ENCODE results near the gene MAPRE3. TPM values are rescaled to one million over a fixed set of nuclear protein-coding genes. Genes with fewer than 3 reads are reported as not detected.
A peak's percentile ranks its signal among the peaks of the same experiment; 100 is the strongest.
"Not testable (repeated sequence)": the region's sequence is repeated elsewhere in the genome, so short reads cannot be mapped to it uniquely, and the experiment has no call there.

Gene MAPRE3
- 10 to 100 TPM in 7 of 8 experiments, 1 to 10 TPM in 1; 8.7 to 44.8 (median 26.8) TPM for total RNA-seq

DNA sequence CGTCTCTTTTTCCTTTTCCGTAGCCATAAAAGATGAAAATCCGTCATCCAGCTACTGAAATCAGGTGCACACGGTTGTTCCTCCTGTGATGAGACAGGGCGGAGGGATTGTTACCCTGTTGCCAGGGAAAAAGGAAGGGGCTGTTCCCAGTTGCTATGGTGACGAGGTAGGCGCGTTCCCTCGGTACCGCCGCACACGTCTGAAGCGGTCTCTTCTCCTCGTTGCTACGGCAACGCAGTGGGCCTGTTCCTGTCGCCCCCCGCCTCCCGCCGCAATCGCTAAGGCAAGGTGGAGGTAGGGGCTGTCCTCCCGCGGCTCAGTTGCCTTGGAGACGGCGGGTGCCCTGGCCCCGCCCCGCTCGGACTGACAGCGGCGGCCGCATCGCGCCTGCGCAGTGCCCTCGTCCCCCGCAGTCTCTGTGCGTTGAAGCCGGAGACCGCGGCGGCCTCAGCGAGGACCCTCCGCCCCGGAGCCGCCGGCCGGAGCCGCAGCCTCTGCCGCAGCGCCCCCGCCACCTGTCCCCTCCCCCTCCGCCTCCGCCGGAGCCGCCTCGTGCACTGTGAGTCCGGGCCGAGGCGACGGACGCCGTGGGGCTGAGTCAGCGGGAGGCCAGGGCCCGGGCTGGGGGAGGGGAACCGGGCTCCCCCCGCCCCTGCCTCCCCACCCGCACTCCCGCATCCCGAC lies at the start of gene MAPRE3:
Gene MAPRE3, plus strand, starts transcription at position 394 of the 684 bp plus-strand sequence. CDS start 51,582 bp downstream, outside the sequence.
- 0 to 7% (median 0%) methylated on average over 2 to 6 of the region's 69 CpGs; no CpG with 5 or more reads in 3 of the 10 experiments for WGBS, 10 experiments

DNA sequence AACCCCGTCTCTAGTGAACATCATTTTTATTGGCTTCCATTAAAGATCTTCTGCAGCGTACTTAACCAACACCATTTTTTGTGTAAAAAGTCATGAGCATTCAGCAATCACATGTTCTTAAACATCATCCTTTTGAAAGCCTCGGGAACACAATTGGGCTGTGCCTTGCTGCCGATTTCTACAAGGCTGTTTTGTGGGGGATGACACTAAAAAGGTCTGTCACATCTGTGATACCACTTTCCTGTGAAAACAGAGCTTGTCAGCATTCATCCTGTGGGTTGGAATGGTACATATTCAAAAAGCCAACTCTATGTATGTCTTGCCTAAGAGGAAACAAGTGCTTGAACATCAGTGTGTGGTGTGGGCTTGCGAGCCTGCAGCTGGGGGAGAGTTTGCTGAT lies 49.1 kb upstream of the MAPRE3 start:
- ATAC-seq (replicated peaks in 6 of 8), result no peak
- Histone ChIP-seq H3K4me1 (replicated peaks in 1 of 2) (peaks cover 0 to 15% of the 10 kb centered on the region in 2 donors), H3K4me3 (no peak overlapping the region), H3K27ac (no peak overlapping the region)
- 17 to 100% (median 80%) methylated on average over 1 to 4 of the region's 5 CpGs; no CpG with 5 or more reads in 1 of the 10 experiments for WGBS, 10 experiments
- in situ Hi-C loops (cut with MboI; ENCODE audit: low pct_unique_long_range_greater_than_20kb in 2 of 9, low sequenced_read_pairs in 9 of 9, unreplicated experiment in 9 of 9), result no loop called here

More for the DNA sequence above, at the start of gene MAPRE3:
- in situ Hi-C loops (cut with MboI; ENCODE audit: low pct_unique_long_range_greater_than_20kb in 2 of 9, low sequenced_read_pairs in 9 of 9, unreplicated experiment in 9 of 9), result loop anchor here in 4 of 9 experiments (25.0 kb wide), 3 partner anchors 117 to 317 kb away; partner anchors contain the start of genes DNAJC5G (in 3 of the 4), TRIM54 (in 3 of the 4), EMILIN1 (in 1 of the 4) and KHK (in 1 of the 4)
- ATAC-seq (replicated peaks in 6 of 8), result peak; percentile 83 to 96 (median 86)
- Histone ChIP-seq H3K4me1 (replicated peaks in 1 of 2) (peaks cover 15 to 19% of the 10 kb centered on the region in 2 donors), H3K27ac (peak within 1 kb of the TSS; percentile 89), H3K4me3 (peak within 1 kb of the TSS; percentile 61 to 88 (median 77))

DNA sequence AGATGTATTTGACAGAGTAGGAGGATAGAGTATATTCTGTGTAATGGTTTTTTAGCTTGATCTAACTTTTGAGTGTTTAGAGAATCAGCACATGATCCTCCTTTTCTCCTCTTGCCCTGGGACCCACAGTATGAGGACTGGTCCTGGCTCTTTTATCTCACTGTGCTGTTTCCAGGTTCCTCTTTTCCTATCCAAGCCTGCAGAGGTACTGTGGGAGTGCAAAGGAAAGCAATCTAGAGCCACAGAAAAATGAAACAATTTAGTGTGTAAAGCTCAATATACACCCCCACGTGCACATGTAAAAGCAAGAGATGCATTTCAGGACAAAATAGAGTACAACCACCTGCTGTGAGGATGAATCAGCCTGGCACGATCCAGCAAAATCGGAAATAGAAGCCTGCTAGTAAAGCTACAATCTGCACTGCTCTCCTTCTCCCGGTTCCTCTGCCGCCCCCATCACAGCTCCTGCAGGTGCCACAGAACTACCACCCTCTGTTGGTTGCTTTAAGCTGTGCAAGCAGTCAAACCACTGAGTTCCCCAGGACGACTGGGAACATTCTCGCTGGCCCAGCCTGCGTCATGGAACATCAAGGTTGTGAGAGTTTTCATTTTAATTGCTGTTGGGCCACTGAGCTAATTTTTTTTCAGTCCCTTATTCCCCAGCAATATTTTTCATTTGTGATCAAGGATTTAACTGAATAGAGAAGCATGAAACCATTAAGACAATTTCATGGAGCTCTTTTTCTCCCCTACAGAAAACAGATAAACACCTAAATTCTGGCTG lies 47.8 kb upstream of the MAPRE3 start:
- ATAC-seq (replicated peaks in 6 of 8), result peak; percentile 72 to 98 (median 93)
- in situ Hi-C loops (cut with MboI; ENCODE audit: low pct_unique_long_range_greater_than_20kb in 2 of 9, low sequenced_read_pairs in 9 of 9, unreplicated experiment in 9 of 9), result no loop called here
- H3K27ac ChIP-seq, result no peak overlapping the region
- H3K4me3 ChIP-seq, result no peak overlapping the region
- H3K4me1 ChIP-seq (replicated peaks in 1 of 2), result peaks cover 0 to 15% of the 10 kb centered on the region in 2 donors
- WGBS, 10 experiments, result 0 to 41% (median 23%) methylated on average over 2 to 8 of the region's 8 CpGs; no CpG with 5 or more reads in 1 of the 10 experiments

DNA sequence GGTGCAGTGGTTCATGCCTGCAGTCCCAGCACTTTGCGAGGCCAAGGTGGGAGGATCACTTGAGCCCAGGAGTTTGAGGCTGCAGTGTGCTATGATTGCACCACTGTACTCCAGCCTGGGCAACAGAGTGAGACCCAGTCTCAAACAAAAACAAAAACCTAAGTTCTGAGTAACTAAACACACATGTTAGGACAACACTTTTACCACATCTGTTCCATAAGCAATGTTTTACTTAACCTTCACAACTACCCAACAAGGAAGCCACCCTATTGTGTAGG lies 47.3 kb upstream of the MAPRE3 start:
- H3K4me1 ChIP-seq (replicated peaks in 1 of 2), result peaks cover 0 to 14% of the 10 kb centered on the region in 2 donors
- ATAC-seq (replicated peaks in 6 of 8); H3K27ac ChIP-seq; H3K4me3 ChIP-seq; in situ Hi-C loops (cut with MboI; ENCODE audit: low pct_unique_long_range_greater_than_20kb in 2 of 9, low sequenced_read_pairs in 9 of 9, unreplicated experiment in 9 of 9): not testable (repeated sequence)
- WGBS, 10 experiments, result 86% methylated on average over 1 of the region's 1 CpG; no CpG with 5 or more reads in 9 of the 10 experiments

DNA sequence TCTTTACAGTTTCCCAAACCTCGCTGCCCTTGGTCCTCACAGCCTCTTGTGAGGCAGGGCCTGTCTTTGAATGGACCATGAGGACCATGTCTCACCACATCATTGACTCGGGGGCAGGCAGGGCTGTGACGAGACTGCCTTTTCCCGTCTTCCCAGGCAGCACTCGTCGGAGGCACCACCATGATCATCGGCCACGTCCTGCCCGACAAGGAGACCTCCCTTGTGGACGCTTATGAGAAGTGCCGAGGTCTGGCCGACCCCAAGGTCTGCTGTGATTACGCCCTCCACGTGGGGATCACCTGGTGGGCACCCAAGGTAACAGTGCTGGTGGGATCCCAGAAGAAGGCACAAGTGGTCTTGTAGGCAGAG lies 45.7 kb upstream of the MAPRE3 start:
- in situ Hi-C loops (cut with MboI; ENCODE audit: low pct_unique_long_range_greater_than_20kb in 2 of 9, low sequenced_read_pairs in 9 of 9, unreplicated experiment in 9 of 9), result loop anchor here in 4 of 9 experiments (25.0 kb wide), 1 partner anchor 87 kb away; the partner anchor contains the start of gene DPYSL5 (in 4 of the 4)
- no peak overlapping the region for H3K4me3 ChIP-seq
- no peak overlapping the region for H3K27ac ChIP-seq
- peaks cover 0 to 12% of the 10 kb centered on the region in 2 donors for H3K4me1 ChIP-seq (replicated peaks in 1 of 2)
- WGBS, 10 experiments, result 40 to 100% (median 83%) methylated on average over 1 to 7 of the region's 14 CpGs; no CpG with 5 or more reads in 5 of the 10 experiments
- ATAC-seq (replicated peaks in 6 of 8), result no peak

DNA sequence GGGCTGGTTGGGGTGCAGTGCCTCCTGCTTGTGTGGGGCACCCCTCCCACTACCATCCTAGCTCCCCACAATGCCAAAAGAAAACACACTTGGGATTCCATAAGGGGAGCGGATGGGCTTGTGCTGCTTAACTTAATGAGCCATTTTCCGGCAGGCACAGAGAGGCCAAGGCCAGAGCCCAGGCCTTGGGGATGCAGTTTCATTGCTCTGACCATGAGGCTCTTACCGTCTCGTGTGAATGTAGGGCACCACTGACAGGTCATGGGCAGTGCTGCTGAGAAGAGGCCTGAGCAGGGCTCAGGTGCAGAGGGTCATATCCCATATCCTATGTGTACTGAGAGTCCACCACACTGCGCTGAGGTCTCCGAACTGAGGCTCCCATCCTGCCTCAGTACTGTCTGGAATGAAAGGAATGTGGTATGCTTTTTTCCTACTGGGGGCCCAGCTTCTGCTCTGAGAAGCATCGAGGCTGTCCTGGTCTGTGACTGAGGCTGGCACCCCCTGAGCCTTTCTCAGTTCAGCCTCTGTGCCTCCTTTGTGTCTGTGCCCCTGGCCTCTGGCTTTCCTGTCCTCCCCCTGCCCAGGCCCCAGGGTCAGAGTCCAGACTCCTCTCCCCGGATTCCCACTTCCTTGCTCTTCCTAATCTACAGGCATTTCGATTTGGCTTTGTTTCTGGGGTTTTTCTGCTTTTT lies 45.2 kb upstream of the MAPRE3 start:
- Histone ChIP-seq H3K4me1 (replicated peaks in 1 of 2) (peaks cover 0 to 12% of the 10 kb centered on the region in 2 donors), H3K4me3 (no peak overlapping the region), H3K27ac (no peak overlapping the region)
- WGBS, 10 experiments, result 0 to 80% (median 27%) methylated on average over 1 to 5 of the region's 9 CpGs; no CpG with 5 or more reads in 1 of the 10 experiments
- in situ Hi-C loops (cut with MboI; ENCODE audit: low pct_unique_long_range_greater_than_20kb in 2 of 9, low sequenced_read_pairs in 9 of 9, unreplicated experiment in 9 of 9), result loop anchor here in 4 of 9 experiments (25.0 kb wide), 1 partner anchor 88 kb away; the partner anchor contains the start of gene DPYSL5 (in 4 of the 4)
- peak in 4 of 8 experiments; percentile 17 to 69 (median 49) for ATAC-seq (replicated peaks in 6 of 8)

DNA sequence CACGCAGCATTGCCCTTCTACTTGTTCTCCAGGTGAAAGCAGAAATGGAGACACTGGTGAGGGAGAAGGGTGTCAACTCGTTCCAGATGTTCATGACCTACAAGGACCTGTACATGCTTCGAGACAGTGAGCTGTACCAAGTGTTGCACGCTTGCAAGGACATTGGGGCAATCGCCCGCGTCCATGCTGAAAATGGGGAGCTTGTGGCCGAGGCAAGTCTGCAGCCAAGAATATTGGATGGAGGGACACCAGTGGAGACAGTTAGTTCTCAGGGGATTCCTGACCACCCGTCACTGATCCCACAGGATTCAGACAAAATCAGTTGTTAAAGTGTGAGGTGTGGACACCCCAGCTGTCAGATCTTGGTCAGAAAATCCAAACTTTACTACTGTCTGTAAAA lies 43.2 kb upstream of the MAPRE3 start:
- H3K4me1 ChIP-seq (replicated peaks in 1 of 2), result peaks cover 0 to 12% of the 10 kb centered on the region in 2 donors
- 29 to 100% (median 79%) methylated on average over 1 to 6 of the region's 9 CpGs; no CpG with 5 or more reads in 4 of the 10 experiments for WGBS, 10 experiments
- no peak overlapping the region for H3K27ac ChIP-seq
- H3K4me3 ChIP-seq, result no peak overlapping the region
- in situ Hi-C loops (cut with MboI; ENCODE audit: low pct_unique_long_range_greater_than_20kb in 2 of 9, low sequenced_read_pairs in 9 of 9, unreplicated experiment in 9 of 9), result loop anchor here in 4 of 9 experiments (25.0 kb wide), 1 partner anchor 90 kb away; the partner anchor contains the start of gene DPYSL5 (in 4 of the 4)
- no peak for ATAC-seq (replicated peaks in 6 of 8)

DNA sequence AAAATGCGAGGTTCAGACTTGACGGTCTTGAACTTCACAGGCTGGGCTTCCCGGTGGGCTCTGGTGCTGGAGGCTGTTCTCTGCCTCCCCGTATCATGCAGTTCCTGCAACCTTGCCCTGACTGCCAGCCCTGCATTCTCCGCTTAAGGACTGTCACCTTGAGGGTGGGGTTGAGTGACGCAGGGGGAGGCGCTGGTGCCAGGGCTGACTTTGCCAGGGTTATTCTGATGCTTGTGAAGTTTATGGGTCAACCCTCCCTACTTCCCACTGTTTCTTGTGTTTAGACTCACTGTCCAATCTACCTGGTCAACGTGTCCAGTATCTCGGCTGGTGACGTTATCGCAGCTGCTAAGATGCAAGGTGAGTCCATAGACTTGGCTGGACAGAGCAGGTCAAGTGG lies 37.5 kb upstream of the MAPRE3 start:
- ATAC-seq (replicated peaks in 6 of 8), result no peak
- no peaks in the 10 kb centered on the region for H3K4me1 ChIP-seq (replicated peaks in 1 of 2)
- in situ Hi-C loops (cut with MboI; ENCODE audit: low pct_unique_long_range_greater_than_20kb in 2 of 9, low sequenced_read_pairs in 9 of 9, unreplicated experiment in 9 of 9), result loop anchor here in 5 of 9 experiments (10.0 to 25.0 kb wide), 2 partner anchors 88 to 96 kb away; partner anchors contain the start of gene DPYSL5 (in 5 of the 5)
- no peak overlapping the region for H3K4me3 ChIP-seq
- 42 to 96% (median 84%) methylated on average over 3 to 9 of the region's 11 CpGs; no CpG with 5 or more reads in 4 of the 10 experiments for WGBS, 10 experiments
- no peak overlapping the region for H3K27ac ChIP-seq

DNA sequence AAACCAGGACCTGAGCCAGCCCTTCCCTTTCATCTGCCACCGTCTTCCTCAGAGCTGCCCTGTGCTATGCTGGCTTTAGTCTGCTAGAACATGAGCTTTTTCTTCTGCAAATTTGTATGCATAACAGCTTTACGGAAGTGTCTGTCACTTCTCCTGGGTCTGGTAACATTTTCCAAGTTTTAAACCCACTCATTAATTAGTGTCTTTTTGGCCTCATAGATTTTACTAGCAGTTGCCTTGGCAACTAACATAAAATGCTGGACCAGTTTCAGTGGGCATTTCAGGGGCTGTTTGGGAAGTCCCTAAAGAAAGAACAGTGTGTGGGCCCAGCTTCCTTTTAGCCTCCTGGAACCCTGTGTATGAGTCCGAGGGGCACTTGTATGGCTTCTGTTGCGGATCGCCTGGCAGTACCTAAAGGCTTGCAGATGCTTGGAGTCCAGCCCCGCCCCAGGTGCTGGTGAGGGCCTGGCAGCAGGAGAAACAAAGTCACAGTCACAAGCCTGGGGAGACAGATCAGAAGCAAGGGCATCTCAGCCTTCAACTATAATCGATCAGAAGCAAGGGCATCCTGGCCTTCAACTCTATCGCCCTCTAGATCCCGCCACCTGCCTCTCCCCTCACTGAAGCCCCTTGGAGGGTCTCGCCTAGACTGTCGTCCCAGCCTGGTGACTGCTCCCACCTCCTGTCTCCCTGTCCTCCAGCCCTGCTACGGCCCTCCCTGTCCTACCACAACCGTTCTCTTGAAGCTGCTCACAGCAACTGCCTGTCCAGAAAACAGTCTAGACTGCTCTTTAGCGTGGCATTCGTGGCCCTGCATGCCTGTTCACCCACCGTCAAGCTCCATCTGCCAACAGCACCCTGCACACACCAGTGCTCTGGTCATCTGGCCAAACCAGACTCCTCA lies 36.8 kb upstream of the MAPRE3 start:
- no peak overlapping the region for H3K27ac ChIP-seq
- no peak for ATAC-seq (replicated peaks in 6 of 8)

DNA sequence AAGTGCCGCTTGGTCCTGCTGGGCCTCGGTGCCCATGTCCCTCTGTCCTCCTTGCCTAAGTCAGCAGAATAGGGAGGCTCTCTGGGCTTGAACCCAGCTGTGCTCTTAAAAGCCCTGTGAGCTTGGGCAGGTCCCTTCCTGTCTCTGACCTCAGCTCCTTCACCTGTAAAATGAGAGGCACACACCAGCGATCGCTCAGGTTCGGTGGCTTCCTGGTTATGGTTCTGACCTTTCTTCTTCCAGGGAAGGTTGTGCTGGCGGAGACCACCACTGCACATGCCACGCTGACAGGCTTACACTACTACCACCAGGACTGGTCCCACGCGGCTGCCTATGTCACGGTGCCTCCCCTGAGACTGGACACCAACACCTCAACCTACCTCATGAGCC lies 36.1 kb upstream of the MAPRE3 start:
- Histone ChIP-seq H3K27ac (no peak overlapping the region), H3K4me3 (no peak overlapping the region), H3K4me1 (replicated peaks in 1 of 2) (no peaks in the 10 kb centered on the region)
- ATAC-seq (replicated peaks in 6 of 8), result no peak
- in situ Hi-C loops (cut with MboI; ENCODE audit: low pct_unique_long_range_greater_than_20kb in 2 of 9, low sequenced_read_pairs in 9 of 9, unreplicated experiment in 9 of 9), result loop anchor here in 5 of 9 experiments (10.0 to 25.0 kb wide), 2 partner anchors 90 to 97 kb away; partner anchors contain the start of gene DPYSL5 (in 5 of the 5)
- 40 to 100% (median 78%) methylated on average over 1 to 5 of the region's 10 CpGs; no CpG with 5 or more reads in 4 of the 10 experiments for WGBS, 10 experiments

More for the DNA sequence above, 36.8 kb upstream of the MAPRE3 start:
- no peaks in the 10 kb centered on the region for H3K4me1 ChIP-seq (replicated peaks in 1 of 2)
- WGBS, 10 experiments, result 44 to 100% (median 89%) methylated on average over 2 to 12 of the region's 16 CpGs; no CpG with 5 or more reads in 5 of the 10 experiments
- H3K4me3 ChIP-seq, result no peak overlapping the region
- in situ Hi-C loops (cut with MboI; ENCODE audit: low pct_unique_long_range_greater_than_20kb in 2 of 9, low sequenced_read_pairs in 9 of 9, unreplicated experiment in 9 of 9), result loop anchor here in 5 of 9 experiments (10.0 to 25.0 kb wide), 2 partner anchors 89 to 96 kb away; partner anchors contain the start of gene DPYSL5 (in 5 of the 5)

DNA sequence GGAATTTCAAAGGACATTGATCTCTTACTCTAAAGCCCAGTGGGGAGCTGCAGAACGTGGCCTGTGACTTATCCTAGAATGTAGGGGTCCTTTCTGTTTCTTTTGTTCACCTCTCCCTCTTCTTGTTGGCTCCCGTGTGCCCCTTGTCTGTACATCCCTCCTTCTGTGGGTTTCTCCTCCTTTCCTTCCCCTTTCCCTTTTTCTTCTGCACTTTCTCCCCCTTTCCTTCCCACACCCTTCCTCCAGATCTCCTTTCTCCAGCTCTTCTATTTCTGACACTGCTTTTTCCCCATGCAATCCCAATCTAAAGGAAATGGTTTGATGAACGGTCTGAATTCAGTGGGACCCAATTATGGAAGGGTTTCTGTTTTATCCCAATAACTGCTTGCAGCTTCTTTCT lies 35.5 kb upstream of the MAPRE3 start:
- no peak overlapping the region for H3K4me3 ChIP-seq
- ATAC-seq (replicated peaks in 6 of 8), result no peak
- no peak overlapping the region for H3K27ac ChIP-seq
- no peaks in the 10 kb centered on the region for H3K4me1 ChIP-seq (replicated peaks in 1 of 2)
- 10 to 81% (median 51%) methylated on average over 2 to 3 of the region's 3 CpGs; no CpG with 5 or more reads in 2 of the 10 experiments for WGBS, 10 experiments
- in situ Hi-C loops (cut with MboI; ENCODE audit: low pct_unique_long_range_greater_than_20kb in 2 of 9, low sequenced_read_pairs in 9 of 9, unreplicated experiment in 9 of 9), result loop anchor here in 5 of 9 experiments (10.0 to 25.0 kb wide), 2 partner anchors 90 to 98 kb away; partner anchors contain the start of gene DPYSL5 (in 5 of the 5)

All from motor neuron (in vitro differentiated cells).